ENCODE measurements around the gene RFT1. TPM values are rescaled to one million over a fixed set of nuclear protein-coding genes. Genes with fewer than 3 reads are reported as not detected.

RFT1 gene
- total RNA-seq, 4 donors from 2014 or later = 8.3 to 19.7 (median 10.2) TPM

GRCh38 chr3:53122255-53122932 is 7.8 kb downstream of the RFT1 start:
- Histone ChIP-seq H3K9me3 (no peaks in the 10 kb centered on the region), H3K27me3 (no peaks in the 10 kb centered on the region), H3K4me1 (no peaks in the 10 kb centered on the region), H3K36me3 (peaks cover 88% of the 10 kb centered on the region), H3K27ac (no peak overlapping the region), H3K4me3 (no peak overlapping the region)
- no peak for DNase-seq (ENCODE audit: low spot score in 2 of 2)
- TF ChIP-seq POLR2AphosphoS5 (IDR thresholded peaks at IDR 0.05) (no peak), POLR2A (IDR thresholded peaks at IDR 0.05) (no peak), EP300 (IDR thresholded peaks at IDR 0.05) (no peak)
- TF ChIP-seq, protein P1, sequence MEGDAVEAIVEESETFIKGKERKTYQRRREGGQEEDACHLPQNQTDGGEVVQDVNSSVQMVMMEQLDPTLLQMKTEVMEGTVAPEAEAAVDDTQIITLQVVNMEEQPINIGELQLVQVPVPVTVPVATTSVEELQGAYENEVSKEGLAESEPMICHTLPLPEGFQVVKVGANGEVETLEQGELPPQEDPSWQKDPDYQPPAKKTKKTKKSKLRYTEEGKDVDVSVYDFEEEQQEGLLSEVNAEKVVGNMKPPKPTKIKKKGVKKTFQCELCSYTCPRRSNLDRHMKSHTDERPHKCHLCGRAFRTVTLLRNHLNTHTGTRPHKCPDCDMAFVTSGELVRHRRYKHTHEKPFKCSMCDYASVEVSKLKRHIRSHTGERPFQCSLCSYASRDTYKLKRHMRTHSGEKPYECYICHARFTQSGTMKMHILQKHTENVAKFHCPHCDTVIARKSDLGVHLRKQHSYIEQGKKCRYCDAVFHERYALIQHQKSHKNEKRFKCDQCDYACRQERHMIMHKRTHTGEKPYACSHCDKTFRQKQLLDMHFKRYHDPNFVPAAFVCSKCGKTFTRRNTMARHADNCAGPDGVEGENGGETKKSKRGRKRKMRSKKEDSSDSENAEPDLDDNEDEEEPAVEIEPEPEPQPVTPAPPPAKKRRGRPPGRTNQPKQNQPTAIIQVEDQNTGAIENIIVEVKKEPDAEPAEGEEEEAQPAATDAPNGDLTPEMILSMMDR (IDR thresholded peaks at IDR 0.05) = no peak
- WGBS = 90% methylated on average over 4 of the region's 4 CpGs

- Histone ChIP-seq H3K4me3 (no peak overlapping the region), H3K27ac (no peak overlapping the region), H3K36me3 (peaks cover 96% of the 10 kb centered on the region), H3K27me3 (no peaks in the 10 kb centered on the region), H3K4me1 (no peaks in the 10 kb centered on the region), H3K9me3 (no peaks in the 10 kb centered on the region)
- 91% methylated on average over 5 of the region's 5 CpGs for WGBS
- no peak for DNase-seq (ENCODE audit: low spot score in 2 of 2)
- TF ChIP-seq POLR2AphosphoS5 (IDR thresholded peaks at IDR 0.05) = no peak
- TF ChIP-seq, protein P1 (IDR thresholded peaks at IDR 0.05) = no peak
- no peak for TF ChIP-seq POLR2A (IDR thresholded peaks at IDR 0.05)
- no peak for TF ChIP-seq EP300 (IDR thresholded peaks at IDR 0.05)
These were observed 9.9 kb downstream of the RFT1 start for GRCh38 chr3:53120336-53120735.

DNA sequence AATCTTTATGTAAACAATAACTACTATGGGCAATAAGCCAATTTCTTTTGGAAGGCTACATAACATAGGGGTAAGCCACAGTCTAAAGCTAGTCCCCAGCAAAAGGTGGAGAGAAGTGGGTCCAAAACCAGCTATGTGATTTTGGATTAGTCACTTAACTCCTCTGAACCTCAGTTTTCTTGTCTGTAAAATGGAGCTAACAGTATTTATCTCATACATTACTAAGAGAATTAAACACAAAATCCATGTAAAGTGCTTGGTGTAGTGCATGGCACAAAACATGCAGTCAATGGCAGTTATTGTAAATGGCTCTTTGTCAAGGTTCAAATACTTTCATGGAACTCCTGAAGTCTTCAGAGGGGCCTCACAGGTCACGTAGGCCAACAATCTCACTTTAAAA is 13.3 kb downstream of the RFT1 start:
- Histone ChIP-seq H3K4me3 (no peak overlapping the region), H3K9me3 (no peaks in the 10 kb centered on the region), H3K4me1 (no peaks in the 10 kb centered on the region), H3K27me3 (no peaks in the 10 kb centered on the region), H3K36me3 (peaks cover 72% of the 10 kb centered on the region), H3K27ac (no peak overlapping the region)
- TF ChIP-seq POLR2AphosphoS5 (IDR thresholded peaks at IDR 0.05) (no peak), POLR2A (IDR thresholded peaks at IDR 0.05) (no peak), EP300 (IDR thresholded peaks at IDR 0.05) (no peak)
- TF ChIP-seq, protein P1 (IDR thresholded peaks at IDR 0.05) = no peak
- WGBS = 100% methylated on average over 1 of the region's 1 CpG
- DNase-seq (ENCODE audit: low spot score in 2 of 2) = no peak

DNA sequence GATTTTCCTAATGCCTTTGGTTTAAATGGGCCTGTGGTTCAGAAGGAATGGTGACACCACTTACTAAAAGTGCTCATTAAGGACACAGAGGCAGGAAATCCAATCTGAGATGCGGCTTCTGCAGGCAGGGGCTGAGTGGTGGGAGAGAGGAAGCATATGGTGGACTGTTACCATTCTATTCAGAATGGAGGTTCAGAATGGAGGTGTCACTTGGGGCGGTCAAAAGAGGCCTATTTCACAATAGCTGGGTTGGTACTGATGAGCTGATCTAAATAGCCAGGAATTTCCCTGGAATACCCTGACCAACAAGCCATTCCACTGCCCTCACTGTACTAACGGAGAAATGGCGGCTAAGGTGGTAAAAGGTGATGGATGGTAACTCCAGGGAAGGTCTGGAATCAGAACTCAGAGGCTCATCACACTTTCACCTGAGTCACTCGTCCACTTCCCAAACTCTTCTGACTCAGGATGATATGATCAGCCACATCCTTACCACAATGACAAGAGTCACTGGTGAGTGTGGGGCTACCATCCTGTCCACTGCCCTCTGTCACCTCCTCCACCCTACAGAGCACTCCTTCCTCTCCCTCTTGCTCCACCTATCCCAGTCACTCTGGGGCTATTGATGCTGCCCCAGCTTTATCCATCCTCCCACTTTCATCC is 15.7 kb downstream of the RFT1 start:
- 91% methylated on average over 5 of the region's 5 CpGs for WGBS
- no peak overlapping the region for H3K4me3 ChIP-seq
- DNase-seq (ENCODE audit: low spot score in 2 of 2) = no peak
- no peak overlapping the region for H3K27ac ChIP-seq
- peaks cover 53% of the 10 kb centered on the region for H3K36me3 ChIP-seq
- no peaks in the 10 kb centered on the region for H3K27me3 ChIP-seq
- peaks cover 8% of the 10 kb centered on the region for H3K4me1 ChIP-seq
- H3K9me3 ChIP-seq = no peaks in the 10 kb centered on the region
- TF ChIP-seq, protein P1 (IDR thresholded peaks at IDR 0.05) = no peak
- TF ChIP-seq POLR2AphosphoS5 (IDR thresholded peaks at IDR 0.05) = no peak
- no peak for TF ChIP-seq POLR2A (IDR thresholded peaks at IDR 0.05)

DNA sequence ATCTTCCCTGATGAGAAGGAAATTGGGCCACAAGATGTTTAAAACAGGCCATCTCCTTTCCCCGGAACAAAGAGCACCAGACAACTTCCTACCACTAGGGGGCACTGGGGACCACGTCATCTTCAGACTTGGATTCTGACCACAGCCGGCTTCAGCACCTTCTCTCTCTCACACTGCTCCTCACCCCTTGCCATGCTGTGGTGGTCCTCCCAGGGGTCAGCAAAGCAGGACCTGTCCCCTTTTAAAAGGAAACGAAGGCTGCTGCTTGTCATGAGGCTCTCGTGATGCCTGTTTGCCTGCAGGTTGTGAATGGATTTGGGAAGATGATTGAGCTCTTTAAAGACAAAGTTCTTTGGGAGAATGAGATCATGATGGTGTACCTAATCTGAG is 16.2 kb downstream of the RFT1 start:
- no peaks in the 10 kb centered on the region for H3K9me3 ChIP-seq
- H3K27ac ChIP-seq = no peak overlapping the region
- peaks cover 48% of the 10 kb centered on the region for H3K36me3 ChIP-seq
- peaks cover 11% of the 10 kb centered on the region for H3K4me1 ChIP-seq
- no peaks in the 10 kb centered on the region for H3K27me3 ChIP-seq
- no peak overlapping the region for H3K4me3 ChIP-seq
- DNase-seq (ENCODE audit: low spot score in 2 of 2) = peak; percentile 88 to 89
- WGBS = 15% methylated on average over 5 of the region's 5 CpGs
- TF ChIP-seq POLR2AphosphoS5 (IDR thresholded peaks at IDR 0.05) = no peak
- TF ChIP-seq, protein P1 (IDR thresholded peaks at IDR 0.05) = peak; percentile 83 to 93
